SHP77 (cell line): ENCODE data around the gene CFAP298.

Experiments used
- DNase-seq, 2 experiments: peaks; one replicate each; lab custom pipeline; 2025; lab: John Stamatoyannopoulos, UW

Gene CFAP298

GRCh38 chr21:32599091-32599490 lies 13.1 kb downstream of the CFAP298 start:
- no peak for DNase-seq

- DNase-seq, result no peak
Measured at GRCh38 chr21:32597205-32597604, 15.0 kb downstream of the CFAP298 start.

GRCh38 chr21:32595431-32595830 lies 16.7 kb downstream of the CFAP298 start:
- DNase-seq, result no peak

GRCh38 chr21:32593690-32594089 lies 18.5 kb downstream of the CFAP298 start:
- no peak for DNase-seq

- no peak for DNase-seq
Measured at GRCh38 chr21:32592929-32593502, 19.2 kb downstream of the CFAP298 start.

GRCh38 chr21:32590130-32590529 lies 22.0 kb downstream of the CFAP298 start:
- no peak for DNase-seq

GRCh38 chr21:32587651-32588050 lies 24.5 kb downstream of the CFAP298 start:
- no peak for DNase-seq

- DNase-seq, result no peak
Measured at GRCh38 chr21:32587120-32587519, 25.1 kb downstream of the CFAP298 start.

GRCh38 chr21:32585970-32586369 lies 26.2 kb downstream of the CFAP298 start:
- no peak for DNase-seq

- DNase-seq, result no peak
Measured at GRCh38 chr21:32585042-32585710, 27.0 kb downstream of the CFAP298 start, which contains the start of gene TCP10L. TSS of gene TCP10L (minus strand) at chr21:32585523. CDS start at chr21:32584304, 1,219 bp downstream.

GRCh38 chr21:32584472-32584871 lies 27.7 kb downstream of the CFAP298 start:
- DNase-seq, result no peak

- no peak for DNase-seq
Measured at GRCh38 chr21:32581732-32582131, 30.4 kb downstream of the CFAP298 start.

GRCh38 chr21:32580949-32581348 lies 31.2 kb downstream of the CFAP298 start:
- DNase-seq, result no peak

GRCh38 chr21:32578107-32578691 lies 34.0 kb downstream of the CFAP298 start:
- peak; percentile 9 to 52 for DNase-seq

GRCh38 chr21:32576011-32576410 lies 36.2 kb downstream of the CFAP298 start:
- DNase-seq, result no peak

- DNase-seq, result no peak
Measured at GRCh38 chr21:32574946-32575925, 36.9 kb downstream of the CFAP298 start.

GRCh38 chr21:32572574-32573420 lies 39.4 kb downstream of the CFAP298 start:
- DNase-seq, result no peak

GRCh38 chr21:32570456-32570855 lies 41.7 kb downstream of the CFAP298 start:
- DNase-seq, result no peak

- peak; percentile 63 to 68 for DNase-seq
Measured at GRCh38 chr21:32569261-32570230, 42.6 kb downstream of the CFAP298 start.

GRCh38 chr21:32567626-32568025 lies 44.6 kb downstream of the CFAP298 start:
- DNase-seq, result no peak
